ENCODE measurements around the gene ROBO4. TPM values are rescaled to one million over a fixed set of nuclear protein-coding genes. Genes with fewer than 3 reads are reported as not detected.
A peak's percentile ranks its signal among the peaks of the same experiment; 100 is the strongest.

Gene ROBO4
- total and polyA plus RNA-seq, 5 donors from 2014 or later = 0.05 to 1.0 TPM; not detected in 3

DNA sequence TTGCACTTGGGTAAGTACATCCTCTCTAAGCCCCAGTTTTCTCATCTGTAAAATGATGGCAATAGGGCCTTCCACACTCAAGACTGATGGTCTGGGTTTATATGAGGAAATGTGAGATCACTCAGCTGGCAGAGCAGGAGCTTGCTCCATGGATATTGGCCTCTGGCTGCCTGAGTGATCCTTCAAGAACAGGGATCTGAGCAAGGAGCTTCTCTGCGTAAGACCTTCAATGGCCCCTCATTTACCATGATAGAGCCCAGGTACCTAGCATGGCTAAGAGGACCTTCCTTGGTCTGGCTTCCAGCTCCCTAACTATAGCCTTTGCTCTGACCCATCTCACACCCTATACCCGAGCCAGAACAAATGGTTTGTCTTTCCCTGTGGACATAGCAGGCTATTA lies 5.5 kb downstream of the ROBO4 start:
- Mint-ChIP-seq H3K9me3 (no peaks in the 10 kb centered on the region), H3K4me3 (no peak overlapping the region), H3K27ac (no peak overlapping the region), H3K4me1 (peaks cover 0 to 4% (median 0%) of the 10 kb centered on the region in 4 donors), H3K27me3 (peaks cover 7% of the 10 kb centered on the region), H3K36me3 (no peaks in the 10 kb centered on the region)
- Histone ChIP-seq H3K36me3 (ENCODE audit: control insufficient read depth, insufficient read depth, low read length) (no peaks in the 10 kb centered on the region), H3K27ac (ENCODE audit: insufficient read depth, low read length, poor library complexity, severe bottlenecking) (no peak overlapping the region), H3K4me3 (ENCODE audit: low read depth, low read length) (no peak overlapping the region), H3K9me3 (ENCODE audit: control insufficient read depth in 2 of 2, low read length in 2 of 2) (no peaks in the 10 kb centered on the region), H3K4me1 (ENCODE audit: control insufficient read depth, insufficient read depth, low read length, poor library complexity, severe bottlenecking) (no peaks in the 10 kb centered on the region), H3K27me3 (ENCODE audit: control insufficient read depth, insufficient read depth, low read length) (no peaks in the 10 kb centered on the region)
- DNase-seq (no peak), ATAC-seq (ENCODE audit: low read depth in 2 of 2) (no peak)

DNA sequence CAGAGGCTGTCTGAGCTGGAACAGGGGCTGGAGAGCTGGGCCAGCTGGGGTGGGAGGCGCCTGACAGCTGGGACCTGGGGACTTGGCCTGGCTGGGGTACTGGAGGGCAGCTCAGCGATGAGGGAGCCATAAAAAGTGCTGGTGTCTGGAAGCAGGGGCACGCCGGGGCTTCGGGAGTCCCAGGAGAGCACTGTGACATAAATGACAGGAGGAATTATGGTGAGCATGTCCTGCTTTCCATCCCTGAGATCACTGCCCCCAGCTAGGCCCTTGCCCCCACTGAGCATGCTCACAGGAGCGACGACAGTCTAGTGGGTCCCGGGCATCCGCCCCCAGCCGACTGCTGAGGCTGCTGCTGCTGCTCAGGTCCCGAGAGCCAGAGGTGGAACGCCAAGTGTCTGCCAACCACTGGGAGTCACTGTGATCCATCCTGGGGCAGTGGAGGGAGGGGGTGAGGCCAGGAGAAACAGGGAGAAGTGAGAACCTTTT lies 6.2 kb downstream of the ROBO4 start:
- no peaks in the 10 kb centered on the region for H3K9me3 ChIP-seq (ENCODE audit: control insufficient read depth in 2 of 2, low read length in 2 of 2)
- H3K4me3 ChIP-seq (ENCODE audit: low read depth, low read length) = no peak overlapping the region
- no peaks in the 10 kb centered on the region for H3K9me3 Mint-ChIP-seq
- no peaks in the 10 kb centered on the region for H3K4me1 ChIP-seq (ENCODE audit: control insufficient read depth, insufficient read depth, low read length, poor library complexity, severe bottlenecking)
- peaks cover 7% of the 10 kb centered on the region for H3K27me3 Mint-ChIP-seq
- no peak overlapping the region for H3K27ac ChIP-seq (ENCODE audit: insufficient read depth, low read length, poor library complexity, severe bottlenecking)
- H3K4me3 Mint-ChIP-seq = no peak overlapping the region
- no peaks in the 10 kb centered on the region for H3K36me3 Mint-ChIP-seq
- H3K4me1 Mint-ChIP-seq = peaks cover 0 to 4% (median under 1%) of the 10 kb centered on the region in 4 donors
- H3K36me3 ChIP-seq (ENCODE audit: control insufficient read depth, insufficient read depth, low read length) = no peaks in the 10 kb centered on the region
- DNase-seq (no peak), ATAC-seq (ENCODE audit: low read depth in 2 of 2) (no peak)
- H3K27ac Mint-ChIP-seq = no peak overlapping the region
- no peaks in the 10 kb centered on the region for H3K27me3 ChIP-seq (ENCODE audit: control insufficient read depth, insufficient read depth, low read length)

DNA sequence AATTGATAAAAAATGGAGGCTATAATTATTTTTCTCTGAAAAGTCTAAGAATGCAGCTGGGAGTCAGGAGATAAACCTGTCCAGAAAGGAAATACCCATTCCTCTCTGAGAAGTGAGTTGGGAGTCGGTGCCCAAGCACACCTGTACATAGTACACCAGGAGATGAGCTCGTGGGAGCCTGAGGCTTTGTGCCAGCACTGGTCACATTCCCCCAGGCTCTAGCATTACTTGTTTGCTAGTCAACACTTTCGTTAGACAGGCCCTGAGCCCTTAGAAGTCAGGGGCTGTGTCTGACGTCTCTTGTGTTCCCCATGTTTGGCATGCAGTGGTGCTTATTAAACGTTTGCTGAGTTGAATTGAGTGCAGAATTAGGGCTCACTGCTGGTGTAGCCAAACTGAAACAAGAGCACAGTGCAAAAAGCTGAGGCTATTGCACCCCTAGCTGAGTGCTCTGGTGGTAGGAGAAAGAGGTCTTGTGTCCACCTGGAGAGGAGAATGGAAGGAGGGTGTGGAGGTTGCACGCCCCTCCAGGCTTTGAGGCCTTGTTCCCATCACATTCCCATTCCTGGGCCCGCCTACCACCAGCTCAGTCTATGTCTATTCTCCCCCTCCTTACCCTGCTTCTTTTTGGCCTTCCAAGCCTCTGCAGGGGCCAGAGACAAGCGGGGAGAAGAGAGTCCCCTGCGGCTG lies 6.8 kb downstream of the ROBO4 start:
- Histone ChIP-seq H3K36me3 (ENCODE audit: control insufficient read depth, insufficient read depth, low read length) (no peaks in the 10 kb centered on the region), H3K27ac (ENCODE audit: insufficient read depth, low read length, poor library complexity, severe bottlenecking) (no peak overlapping the region), H3K4me3 (ENCODE audit: low read depth, low read length) (no peak overlapping the region), H3K9me3 (ENCODE audit: control insufficient read depth in 2 of 2, low read length in 2 of 2) (no peaks in the 10 kb centered on the region), H3K4me1 (ENCODE audit: control insufficient read depth, insufficient read depth, low read length, poor library complexity, severe bottlenecking) (no peaks in the 10 kb centered on the region), H3K27me3 (ENCODE audit: control insufficient read depth, insufficient read depth, low read length) (no peaks in the 10 kb centered on the region)
- ATAC-seq (ENCODE audit: low read depth in 2 of 2) (no peak), DNase-seq (no peak)
- H3K4me1 Mint-ChIP-seq = peaks cover 0 to 5% (median 2%) of the 10 kb centered on the region in 4 donors
- H3K36me3 Mint-ChIP-seq = no peaks in the 10 kb centered on the region
- no peaks in the 10 kb centered on the region for H3K9me3 Mint-ChIP-seq
- H3K27ac Mint-ChIP-seq = no peak overlapping the region
- H3K27me3 Mint-ChIP-seq = peaks cover 7% of the 10 kb centered on the region
- H3K4me3 Mint-ChIP-seq = no peak overlapping the region

GRCh38 chr11:124890151-124890550 lies 7.5 kb downstream of the ROBO4 start:
- no peak for ATAC-seq (ENCODE audit: low read depth in 2 of 2)
- no peaks in the 10 kb centered on the region for H3K36me3 ChIP-seq (ENCODE audit: control insufficient read depth, insufficient read depth, low read length)
- H3K27me3 ChIP-seq (ENCODE audit: control insufficient read depth, insufficient read depth, low read length) = no peaks in the 10 kb centered on the region
- Mint-ChIP-seq H3K4me1 (peaks cover 0 to 5% (median 2%) of the 10 kb centered on the region in 4 donors), H3K4me3 (no peak overlapping the region), H3K27ac (no peak overlapping the region), H3K9me3 (peaks cover 0 to 2% (median 0%) of the 10 kb centered on the region in 7 donors), H3K36me3 (no peaks in the 10 kb centered on the region), H3K27me3 (peaks cover 7% of the 10 kb centered on the region)
- H3K27ac ChIP-seq (ENCODE audit: insufficient read depth, low read length, poor library complexity, severe bottlenecking) = no peak overlapping the region
- H3K9me3 ChIP-seq (ENCODE audit: control insufficient read depth in 2 of 2, low read length in 2 of 2) = no peaks in the 10 kb centered on the region
- H3K4me3 ChIP-seq (ENCODE audit: low read depth, low read length) = no peak overlapping the region
- DNase-seq = no peak
- H3K4me1 ChIP-seq (ENCODE audit: control insufficient read depth, insufficient read depth, low read length, poor library complexity, severe bottlenecking) = no peaks in the 10 kb centered on the region

- DNase-seq (no peak), ATAC-seq (ENCODE audit: low read depth in 2 of 2) (no peak)
- Histone ChIP-seq H3K36me3 (ENCODE audit: control insufficient read depth, insufficient read depth, low read length) (no peaks in the 10 kb centered on the region), H3K27ac (ENCODE audit: insufficient read depth, low read length, poor library complexity, severe bottlenecking) (no peak overlapping the region), H3K4me3 (ENCODE audit: low read depth, low read length) (no peak overlapping the region), H3K4me1 (ENCODE audit: control insufficient read depth, insufficient read depth, low read length, poor library complexity, severe bottlenecking) (no peaks in the 10 kb centered on the region), H3K27me3 (ENCODE audit: control insufficient read depth, insufficient read depth, low read length) (no peaks in the 10 kb centered on the region), H3K9me3 (ENCODE audit: control insufficient read depth in 2 of 2, low read length in 2 of 2) (no peaks in the 10 kb centered on the region)
- H3K4me1 Mint-ChIP-seq = peaks cover 0 to 5% (median 2%) of the 10 kb centered on the region in 4 donors
- peaks cover 7% of the 10 kb centered on the region for H3K27me3 Mint-ChIP-seq
- H3K4me3 Mint-ChIP-seq = no peak overlapping the region
- H3K27ac Mint-ChIP-seq = peak overlapping the region in 1 of 3 donors; percentile 66
- peaks cover 0 to 2% (median 0%) of the 10 kb centered on the region in 7 donors for H3K9me3 Mint-ChIP-seq
- no peaks in the 10 kb centered on the region for H3K36me3 Mint-ChIP-seq
Observed at GRCh38 chr11:124889191-124890091, 8.2 kb downstream of the ROBO4 start.

GRCh38 chr11:124887667-124888013 lies 10.0 kb downstream of the ROBO4 start:
- ATAC-seq (ENCODE audit: low read depth in 2 of 2) (no peak), DNase-seq (no peak)
- Histone ChIP-seq H3K4me3 (ENCODE audit: low read depth, low read length) (no peak overlapping the region), H3K36me3 (ENCODE audit: control insufficient read depth, insufficient read depth, low read length) (no peaks in the 10 kb centered on the region), H3K27ac (ENCODE audit: insufficient read depth, low read length, poor library complexity, severe bottlenecking) (no peak overlapping the region), H3K4me1 (ENCODE audit: control insufficient read depth, insufficient read depth, low read length, poor library complexity, severe bottlenecking) (no peaks in the 10 kb centered on the region), H3K9me3 (ENCODE audit: control insufficient read depth in 2 of 2, low read length in 2 of 2) (no peaks in the 10 kb centered on the region), H3K27me3 (ENCODE audit: control insufficient read depth, insufficient read depth, low read length) (no peaks in the 10 kb centered on the region)
- no peaks in the 10 kb centered on the region for H3K36me3 Mint-ChIP-seq
- peaks cover 0 to 5% (median 0%) of the 10 kb centered on the region in 4 donors for H3K4me1 Mint-ChIP-seq
- no peak overlapping the region for H3K4me3 Mint-ChIP-seq
- no peak overlapping the region for H3K27ac Mint-ChIP-seq
- H3K9me3 Mint-ChIP-seq = peaks cover 0 to 2% (median 0%) of the 10 kb centered on the region in 7 donors
- H3K27me3 Mint-ChIP-seq = peaks cover 11% of the 10 kb centered on the region

DNA sequence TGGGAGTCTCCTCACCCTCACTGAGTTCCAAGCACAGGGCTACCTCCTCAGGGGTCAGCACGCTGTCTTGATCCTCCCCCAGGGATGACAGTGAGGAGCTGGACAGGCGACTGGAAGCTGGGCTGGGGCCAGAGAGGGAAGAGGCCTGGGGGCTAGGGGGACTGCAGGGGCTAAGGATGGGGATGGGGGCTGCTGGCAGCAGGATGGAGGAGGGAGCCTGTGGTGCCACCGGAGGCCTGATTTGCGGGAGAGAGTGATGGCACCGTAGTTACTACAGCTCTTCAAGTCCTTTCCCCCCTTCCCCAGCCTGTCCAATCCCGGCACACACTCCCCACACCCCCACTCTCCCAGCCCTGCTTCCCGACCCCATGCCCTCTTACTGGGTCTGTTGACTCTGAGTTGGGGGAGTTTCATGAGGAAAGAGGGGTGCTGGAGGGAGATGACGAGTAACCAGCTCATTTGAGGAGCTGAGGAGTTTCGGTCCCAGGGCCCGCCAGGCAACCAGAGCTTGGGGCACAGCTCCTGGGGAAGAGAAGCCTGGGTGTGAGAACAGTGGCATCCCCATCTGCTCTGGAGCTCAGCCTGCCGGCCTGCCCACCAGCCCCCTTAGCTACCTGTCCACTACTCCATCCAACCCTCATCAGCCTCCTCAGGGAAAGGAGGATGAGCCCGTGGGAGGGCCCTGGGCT lies 10.5 kb downstream of the ROBO4 start:
- Mint-ChIP-seq H3K36me3 (no peaks in the 10 kb centered on the region), H3K4me3 (no peak overlapping the region), H3K27me3 (peaks cover 11% of the 10 kb centered on the region), H3K27ac (no peak overlapping the region), H3K4me1 (peaks cover 0 to 5% (median 0%) of the 10 kb centered on the region in 4 donors), H3K9me3 (peaks cover 0 to 2% (median 0%) of the 10 kb centered on the region in 7 donors)
- Histone ChIP-seq H3K27ac (ENCODE audit: insufficient read depth, low read length, poor library complexity, severe bottlenecking) (no peak overlapping the region), H3K4me3 (ENCODE audit: low read depth, low read length) (no peak overlapping the region), H3K36me3 (ENCODE audit: control insufficient read depth, insufficient read depth, low read length) (no peaks in the 10 kb centered on the region), H3K27me3 (ENCODE audit: control insufficient read depth, insufficient read depth, low read length) (no peaks in the 10 kb centered on the region), H3K9me3 (ENCODE audit: control insufficient read depth in 2 of 2, low read length in 2 of 2) (no peaks in the 10 kb centered on the region), H3K4me1 (ENCODE audit: control insufficient read depth, insufficient read depth, low read length, poor library complexity, severe bottlenecking) (no peaks in the 10 kb centered on the region)
- DNase-seq = no peak
- no peak for ATAC-seq (ENCODE audit: low read depth in 2 of 2)

Data from CD4-positive, CD25-positive, alpha-beta regulatory T cell (primary cell).